HG02943 (cell line): ENCODE data around the gene ANKRD55.
A peak's percentile ranks its signal among the peaks of the same experiment; 100 is the strongest.
"Not testable (repeated sequence)": the region's sequence is repeated elsewhere in the genome, so short reads cannot be mapped to it uniquely, and the experiment has no call there.

Source experiments
- ATAC-seq: cut with Tn5 transposase; IDR thresholded peaks from one replicate; pipeline ENCODE4 v1.9.1; 2021; ENCODE audit warnings: mild to moderate bottlenecking, low read depth, moderate library complexity; ENCODE audit not compliant: unreplicated experiment

ANKRD55 gene

DNA sequence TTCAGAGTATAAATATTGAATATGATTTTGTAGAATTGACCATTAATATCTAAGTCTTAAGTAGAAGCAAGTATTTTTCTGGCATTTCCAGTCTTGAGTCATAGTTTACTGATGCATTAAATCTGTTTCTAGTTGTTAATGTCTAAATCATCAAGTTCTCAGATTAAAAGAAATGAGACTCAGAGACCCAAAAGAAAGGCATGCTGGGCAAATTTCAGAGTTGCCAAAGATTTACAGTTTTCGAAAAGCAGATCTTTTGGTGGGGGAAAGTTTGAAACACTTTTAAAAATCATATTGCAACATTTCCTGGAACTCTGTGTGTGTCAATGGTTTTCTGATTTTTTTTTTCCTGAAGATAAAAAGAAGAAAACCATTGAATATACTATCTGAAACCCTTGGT, 60.9 kb downstream of the ANKRD55 start:
- ATAC-seq = no peak

DNA sequence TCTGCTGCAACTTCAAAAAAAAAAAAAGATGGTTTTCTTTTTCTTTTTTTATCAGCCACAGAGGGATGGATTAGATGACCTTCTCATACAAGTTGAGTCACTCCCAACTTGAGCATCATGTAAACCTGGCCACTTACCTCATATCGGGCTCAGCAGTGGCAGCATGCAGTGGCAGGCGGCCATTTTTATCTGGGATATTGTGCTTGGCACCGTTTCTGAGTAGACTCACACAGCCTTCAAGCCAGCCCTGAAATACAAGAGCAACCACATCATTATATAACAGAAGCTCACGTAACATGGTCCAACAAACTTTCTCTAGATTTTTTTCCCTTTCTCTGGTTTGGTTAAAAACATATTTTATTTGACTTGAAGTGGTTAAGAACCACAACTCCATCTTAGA, 62.6 kb downstream of the ANKRD55 start:
- ATAC-seq = no peak

DNA sequence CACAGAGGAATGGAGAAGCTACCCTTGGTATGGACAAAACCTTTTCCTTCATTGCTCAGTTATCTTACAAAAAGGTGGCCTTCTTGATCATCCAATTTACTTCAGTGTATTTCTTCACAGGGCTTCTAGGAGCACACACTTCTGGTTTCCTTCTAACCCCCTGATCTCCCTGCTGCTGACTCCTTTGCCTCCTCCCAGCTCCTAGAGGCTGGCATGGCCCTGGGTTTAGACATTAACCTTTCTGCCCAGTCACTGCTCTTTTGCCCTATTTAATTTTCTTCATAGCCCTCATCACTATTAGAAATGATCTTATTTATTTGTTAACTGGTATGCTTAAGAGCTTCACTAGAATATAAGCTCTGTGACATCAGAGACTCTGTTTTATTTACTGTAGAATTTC, 63.2 kb downstream of the ANKRD55 start:
- no peak for ATAC-seq

DNA sequence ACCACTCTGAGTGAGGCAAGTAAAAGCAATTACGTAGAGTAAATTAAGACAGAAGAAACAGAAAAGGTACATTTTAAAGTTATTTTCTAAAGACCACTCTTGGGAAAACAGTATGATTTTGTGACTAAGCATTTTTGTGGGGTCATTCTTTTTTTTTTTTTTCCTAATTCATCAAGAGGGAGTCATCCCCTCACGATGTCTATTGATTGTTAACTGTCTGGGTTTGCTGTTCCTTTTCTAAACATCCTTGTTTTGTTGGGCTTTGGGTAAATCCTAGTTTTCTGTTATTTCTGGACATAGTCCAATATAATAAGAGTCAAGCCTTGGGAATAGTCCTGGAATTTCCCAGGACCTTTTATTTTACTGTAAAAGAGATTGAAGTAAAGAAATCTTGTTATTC, 63.8 kb downstream of the ANKRD55 start:
- no peak for ATAC-seq

DNA sequence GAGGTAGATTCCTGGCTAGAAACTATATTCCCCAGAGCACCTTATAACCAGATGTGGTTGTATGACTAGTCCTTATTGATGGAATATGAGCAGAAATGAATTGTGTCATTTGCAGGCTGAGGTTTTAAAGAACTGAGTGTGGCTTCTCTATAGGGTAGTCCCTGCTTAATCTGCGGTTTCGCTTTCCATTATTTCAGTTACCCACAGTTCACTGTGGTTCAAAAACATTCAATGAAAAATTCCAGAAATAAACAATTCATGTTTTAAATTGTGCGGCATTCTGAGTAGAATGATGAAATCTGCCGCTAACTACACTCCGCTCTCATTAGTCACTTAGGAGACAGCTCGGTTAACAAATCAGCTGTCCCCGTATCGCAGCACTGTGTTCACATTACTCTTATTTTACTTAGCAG, 65.1 kb downstream of the ANKRD55 start:
- no peak for ATAC-seq

DNA sequence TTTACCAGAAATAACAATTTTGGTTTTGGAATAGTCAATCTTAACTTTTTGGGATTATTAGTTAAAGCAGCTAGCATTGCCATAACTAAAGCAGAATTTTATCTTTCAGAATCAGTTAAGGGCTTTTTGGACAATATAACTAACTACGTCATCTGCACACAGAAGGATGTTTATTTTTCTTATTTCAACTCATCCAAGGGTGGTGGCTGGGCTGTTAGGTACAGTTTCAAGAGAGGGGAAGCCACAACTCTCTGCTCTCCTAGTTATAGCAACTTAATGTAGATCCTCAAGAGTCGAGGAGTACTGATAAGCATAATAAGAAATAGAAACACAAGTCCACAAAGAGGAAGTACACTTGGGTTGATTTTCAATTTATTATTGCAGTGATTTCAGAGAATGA, 65.6 kb downstream of the ANKRD55 start:
- ATAC-seq = no peak

DNA sequence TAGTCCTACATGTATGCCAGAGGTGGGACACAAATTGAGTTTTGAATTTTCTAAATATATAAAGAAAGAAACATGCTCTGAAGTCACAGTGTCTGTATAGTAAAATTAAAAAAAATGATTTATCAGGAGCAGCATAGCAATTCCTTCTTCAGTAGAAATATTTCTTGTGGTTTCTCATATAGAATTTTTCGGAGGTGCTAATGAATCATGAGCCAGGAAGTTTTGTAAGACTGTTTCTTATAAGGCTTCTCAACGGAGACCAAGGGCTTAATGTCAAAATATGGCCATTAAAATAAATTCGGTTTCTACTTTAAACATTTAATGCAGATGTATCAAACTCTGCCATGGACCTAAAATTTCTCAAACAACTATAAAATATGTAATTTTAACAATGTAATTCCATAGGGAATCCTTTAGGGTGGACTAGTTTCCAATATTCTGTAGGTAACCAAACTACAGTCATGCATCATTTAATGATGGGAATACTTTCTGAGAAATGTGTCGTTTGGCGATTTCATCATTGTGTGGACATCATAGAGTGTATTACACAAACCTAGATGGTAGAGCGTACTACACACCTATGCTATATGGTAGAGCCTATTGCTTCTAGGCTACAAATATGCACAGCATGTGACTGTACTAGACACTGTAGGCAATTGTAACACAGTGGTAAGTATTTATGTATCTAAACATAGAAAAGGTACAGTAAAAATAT, 66.3 kb downstream of the ANKRD55 start:
- no peak for ATAC-seq

DNA sequence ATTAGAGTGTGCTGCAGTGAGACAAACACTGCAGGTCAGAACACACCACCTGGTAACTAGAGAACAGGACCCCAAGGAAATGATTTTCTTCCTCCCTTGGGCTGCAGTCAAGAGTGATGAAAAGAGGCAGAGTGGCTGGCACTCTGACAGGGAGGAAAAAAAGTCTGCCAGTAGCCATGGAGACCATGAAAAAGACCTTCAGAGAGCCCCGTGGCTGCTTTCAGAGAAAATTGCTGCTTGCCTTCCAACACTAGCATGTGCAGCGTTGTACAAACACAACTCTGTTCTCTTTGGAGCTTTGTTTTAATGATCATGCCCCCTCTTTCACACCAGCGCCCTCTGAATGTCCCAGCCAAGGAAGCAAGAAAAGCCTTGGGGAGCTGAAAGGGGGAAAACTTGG, 68.8 kb downstream of the ANKRD55 start:
- no peak for ATAC-seq

DNA sequence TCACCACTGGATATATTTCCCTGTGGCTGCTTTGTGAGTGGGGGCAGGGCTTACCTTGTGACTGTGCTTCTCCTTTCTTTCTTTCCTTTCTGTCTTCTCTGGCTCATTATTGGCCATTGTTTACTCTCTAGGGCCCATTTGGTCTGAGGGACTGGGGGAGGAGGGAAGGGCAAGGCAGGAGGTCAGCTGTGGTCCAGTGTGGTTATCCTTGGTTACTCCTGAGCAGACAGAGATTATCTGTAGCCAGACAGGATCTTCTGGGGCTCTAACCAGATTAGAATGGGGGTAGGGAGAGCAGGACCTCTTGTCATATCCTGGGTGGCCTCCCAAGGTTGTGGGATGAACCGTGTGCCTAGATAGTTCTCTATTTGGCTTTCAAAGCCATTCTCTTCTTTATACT, 71.2 kb downstream of the ANKRD55 start:
- ATAC-seq = no peak

DNA sequence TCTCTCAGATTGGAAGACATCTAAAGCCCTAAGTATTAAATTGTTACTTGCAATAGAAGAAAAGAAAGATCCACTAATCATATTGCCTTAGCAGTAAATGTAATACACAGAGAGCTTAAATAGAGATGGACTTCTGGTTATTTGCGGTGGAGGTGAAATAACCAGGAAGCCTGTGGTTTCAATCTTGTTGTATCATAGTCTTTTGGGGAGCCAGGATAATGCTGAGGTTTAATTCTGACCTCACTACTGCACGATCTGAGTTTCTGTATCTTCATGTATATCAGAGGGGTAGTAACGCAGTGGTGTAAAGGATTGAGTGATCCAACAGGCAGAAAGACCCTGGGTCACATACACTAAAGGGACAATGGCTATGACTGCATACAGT, 71.7 kb downstream of the ANKRD55 start:
- no peak for ATAC-seq

DNA sequence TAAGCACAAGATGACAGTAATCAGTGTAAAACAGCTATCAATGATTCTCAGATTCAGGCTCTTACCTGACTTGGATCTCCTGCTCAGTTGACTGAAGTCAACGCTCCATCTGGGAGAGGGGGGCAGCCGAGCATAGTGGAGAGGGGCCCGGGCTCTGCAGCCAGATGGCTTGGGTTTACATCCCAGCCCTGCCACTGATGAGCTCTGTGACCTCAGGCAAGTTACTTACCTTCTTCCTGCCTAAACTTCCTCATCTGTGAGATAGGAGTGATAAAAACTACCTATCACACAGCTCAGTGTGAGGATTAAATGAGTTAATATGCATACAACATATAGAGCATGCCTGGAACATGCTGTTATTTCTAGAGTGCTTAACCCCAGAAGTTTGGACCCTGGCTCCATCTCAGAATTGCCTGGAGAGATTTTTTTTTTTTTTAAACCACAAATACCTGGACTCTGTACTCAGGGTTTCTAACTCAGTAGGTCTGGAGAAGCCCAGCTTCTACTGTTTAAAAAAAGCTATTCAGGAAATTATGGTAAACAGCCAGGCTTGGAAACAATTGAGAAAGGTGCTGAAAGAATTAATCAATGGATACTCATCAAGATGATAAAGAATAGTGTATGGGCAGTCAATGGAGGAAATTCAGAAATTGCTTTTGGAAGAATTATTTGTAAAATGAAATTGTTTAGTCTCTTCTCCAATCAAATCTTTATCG, 72.2 kb downstream of the ANKRD55 start:
- ATAC-seq = no peak

DNA sequence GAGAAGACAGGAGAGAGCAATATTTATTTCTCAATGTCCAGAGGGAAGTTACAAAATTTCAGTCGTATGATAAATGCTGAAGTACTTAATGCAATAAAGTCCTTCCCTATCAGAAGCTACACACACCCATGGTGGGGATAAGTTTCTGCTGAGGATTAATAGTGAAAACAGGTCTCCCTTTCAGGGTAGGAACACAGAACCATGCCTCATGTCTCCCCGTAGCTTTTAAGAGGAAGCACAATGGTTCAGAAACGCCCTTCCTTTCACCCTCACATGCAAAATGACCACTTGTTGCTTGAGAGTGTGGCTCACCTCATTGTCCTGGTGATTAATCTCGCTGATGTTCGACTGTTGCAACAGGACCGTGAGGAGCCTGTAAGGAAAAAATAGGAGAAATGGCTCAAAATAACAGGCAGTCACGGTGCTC, 73.6 kb downstream of the ANKRD55 start:
- no peak for ATAC-seq

DNA sequence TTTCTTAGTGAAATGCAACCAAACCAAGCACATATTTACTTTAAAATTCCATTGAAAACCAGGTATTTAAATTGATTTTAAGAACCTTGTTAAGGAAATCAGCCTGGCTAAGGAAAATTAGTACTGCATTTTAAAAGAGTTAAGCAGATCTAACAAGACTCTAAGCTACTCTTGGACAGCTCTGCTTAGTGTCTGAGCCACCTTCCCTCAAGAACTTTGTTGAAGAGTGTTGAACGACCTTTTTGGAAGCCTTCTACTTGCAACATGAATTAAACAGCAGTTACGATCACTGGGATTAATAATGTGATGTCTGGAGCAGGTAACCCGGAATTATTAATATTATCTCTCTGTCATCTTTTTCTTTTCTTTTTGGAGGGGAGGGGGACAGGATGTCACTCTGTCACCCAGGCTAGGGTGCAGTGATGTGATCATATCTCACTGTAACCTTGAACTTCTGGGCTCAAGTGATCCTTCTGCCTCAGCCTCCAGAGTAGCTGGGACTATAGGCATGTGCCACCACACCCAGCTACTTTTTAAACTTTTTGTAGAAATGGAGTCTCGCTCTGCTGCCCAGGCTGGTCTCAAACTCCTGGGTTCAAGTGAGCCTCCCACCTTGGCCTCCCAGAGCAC, 74.7 kb downstream of the ANKRD55 start:
- ATAC-seq = no peak

DNA sequence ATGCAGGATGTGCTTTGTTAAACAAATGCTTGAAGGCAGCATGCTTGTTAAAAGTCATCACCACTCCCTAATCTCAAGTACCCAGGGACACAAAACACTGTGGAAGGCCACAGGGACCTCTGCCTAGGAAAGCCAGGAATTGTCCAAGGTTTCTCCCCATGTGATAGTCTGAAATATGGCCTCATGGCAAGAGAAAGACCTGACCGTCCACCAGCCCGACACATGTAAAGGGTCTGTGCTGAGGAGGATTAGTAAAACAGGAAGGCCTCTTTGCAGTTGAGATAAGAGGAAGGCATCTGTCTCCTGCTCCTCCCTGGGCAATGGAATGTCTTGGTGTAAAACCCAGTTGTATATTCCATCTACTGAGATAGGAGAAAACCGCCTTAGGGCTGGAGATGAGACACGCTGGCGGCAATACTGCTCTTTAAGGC, 75.9 kb downstream of the ANKRD55 start:
- ATAC-seq = not testable (repeated sequence)

DNA sequence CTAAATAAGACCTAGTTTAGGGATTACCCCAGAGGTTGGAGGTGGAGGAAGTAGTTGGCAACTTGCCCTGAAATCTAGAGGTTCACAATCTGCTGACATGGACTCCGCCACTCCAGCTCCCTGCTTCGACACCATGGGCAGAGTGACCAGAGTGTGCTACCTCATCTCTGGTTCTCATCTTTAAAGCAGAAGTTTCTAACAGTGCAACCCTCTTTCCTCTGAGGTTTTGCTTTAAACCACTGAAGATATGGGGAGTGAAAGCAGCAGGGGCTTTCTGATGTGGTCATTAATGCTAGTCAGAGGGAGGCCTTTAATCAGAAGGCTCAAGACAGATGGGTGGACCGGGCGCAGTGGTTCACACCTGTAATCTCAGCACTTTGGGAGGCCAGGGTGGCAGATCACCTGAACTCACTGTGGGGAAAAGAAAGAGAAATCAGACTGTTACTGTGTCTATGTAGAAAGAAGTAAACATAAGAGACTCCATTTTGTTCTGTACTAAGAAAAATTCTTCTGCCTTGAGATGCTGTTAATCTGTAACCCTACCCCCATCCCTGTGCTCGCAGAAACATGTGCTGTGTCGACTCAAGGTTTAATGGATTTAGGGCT, 76.4 kb downstream of the ANKRD55 start:
- ATAC-seq = peak; percentile 66

DNA sequence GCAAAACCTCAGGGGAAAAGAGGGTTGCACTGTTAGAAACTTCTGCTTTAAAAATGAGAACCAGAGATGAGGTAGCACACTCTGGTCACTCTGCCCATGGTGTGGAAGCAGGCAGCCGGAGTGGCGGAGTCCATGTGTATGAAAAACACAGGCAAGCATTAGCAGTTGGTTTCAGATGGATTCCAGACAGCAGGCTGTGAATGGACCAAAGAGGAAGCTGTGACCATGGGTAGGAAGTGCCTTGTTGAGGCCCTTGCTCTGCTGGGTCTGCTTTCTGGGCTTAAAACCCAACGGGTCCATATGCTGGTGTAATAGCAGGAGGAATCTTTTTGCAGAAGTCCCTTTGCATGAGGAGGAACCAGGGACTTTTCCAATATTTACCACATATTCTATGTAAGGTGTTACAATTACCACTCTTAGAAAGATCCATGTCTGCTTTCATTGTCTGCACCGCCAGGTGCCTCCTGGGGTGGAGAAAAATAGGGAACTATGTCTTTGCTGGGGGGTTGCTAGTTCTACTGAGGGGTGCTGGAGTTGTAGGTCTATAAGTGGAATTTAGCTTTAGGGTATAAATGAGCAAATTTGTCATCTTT, 77.0 kb downstream of the ANKRD55 start:
- peak; percentile 7 for ATAC-seq

DNA sequence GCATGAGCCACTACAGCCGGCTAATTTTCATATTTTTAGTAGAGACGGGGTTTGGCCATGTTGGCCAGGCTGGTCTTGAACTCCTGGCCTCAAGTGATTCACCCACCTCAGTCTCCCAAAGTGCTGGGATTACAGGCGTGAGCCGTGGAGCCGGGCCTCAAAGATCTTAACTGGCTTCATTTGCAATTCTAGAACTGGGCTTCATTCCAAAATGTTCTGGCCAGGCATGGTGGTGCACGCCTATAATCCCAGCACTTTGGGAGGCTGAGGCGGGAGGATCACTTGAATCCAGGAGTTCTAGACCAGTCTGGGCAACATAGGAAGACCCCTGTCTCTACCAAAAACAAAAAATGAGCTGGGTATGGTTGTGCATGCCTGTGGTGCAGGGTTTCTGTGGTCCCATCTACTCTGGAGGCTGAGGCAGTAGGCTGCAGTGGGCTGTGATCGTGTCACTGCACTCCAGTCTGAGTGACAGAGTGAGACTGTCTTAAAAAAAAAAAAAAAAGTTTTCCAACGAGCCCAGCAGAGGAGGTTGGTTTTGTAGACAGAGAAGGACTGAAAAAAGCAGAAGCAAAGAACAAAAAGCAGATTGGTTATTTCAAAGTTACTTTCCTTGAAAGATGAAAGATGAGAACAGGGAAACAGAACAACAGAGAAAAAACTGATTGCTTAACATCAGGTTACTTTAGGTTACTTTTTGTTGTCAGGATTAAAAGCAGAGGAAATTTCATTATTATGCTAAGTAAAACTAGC, 78.2 kb downstream of the ANKRD55 start:
- ATAC-seq = no peak

DNA sequence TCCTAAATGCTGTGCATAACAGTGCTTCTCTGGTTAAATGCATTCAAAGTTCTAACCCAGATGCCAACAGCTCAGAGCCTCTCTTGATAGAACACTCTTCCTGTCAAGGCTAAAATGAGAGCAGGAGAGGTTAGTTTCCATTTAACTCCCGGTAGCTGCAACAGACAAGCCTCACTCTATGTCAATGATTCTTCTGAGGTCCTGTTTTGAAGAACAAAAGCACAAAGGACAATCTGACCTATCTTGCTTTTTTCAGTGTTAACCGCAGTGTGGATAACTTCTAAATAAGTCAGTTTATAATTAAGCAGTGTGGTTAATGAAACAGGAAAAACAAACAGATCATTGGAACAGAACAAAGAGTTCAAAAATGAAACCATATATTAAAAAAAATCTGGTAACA, 80.7 kb downstream of the ANKRD55 start:
- no peak for ATAC-seq

DNA sequence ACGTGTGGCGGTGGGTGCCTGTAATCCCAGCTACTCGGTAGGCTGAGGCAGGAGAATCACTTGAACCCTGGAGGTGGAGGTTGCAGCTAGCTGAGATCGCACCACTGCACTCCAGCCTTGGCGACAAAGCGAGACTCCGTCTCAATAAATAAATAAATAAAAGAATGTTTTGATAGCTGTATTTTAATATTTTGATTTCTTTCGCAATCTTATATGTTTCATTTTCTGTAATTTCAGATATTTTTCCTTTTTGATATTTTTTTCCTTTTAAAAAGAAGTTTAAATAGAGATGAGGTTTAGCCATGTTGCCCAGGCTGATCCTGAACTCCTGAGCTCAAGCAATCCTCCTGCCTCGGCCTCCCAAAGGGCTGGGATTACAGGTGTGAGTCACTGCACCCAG, 82.4 kb downstream of the ANKRD55 start:
- not testable (repeated sequence) for ATAC-seq

DNA sequence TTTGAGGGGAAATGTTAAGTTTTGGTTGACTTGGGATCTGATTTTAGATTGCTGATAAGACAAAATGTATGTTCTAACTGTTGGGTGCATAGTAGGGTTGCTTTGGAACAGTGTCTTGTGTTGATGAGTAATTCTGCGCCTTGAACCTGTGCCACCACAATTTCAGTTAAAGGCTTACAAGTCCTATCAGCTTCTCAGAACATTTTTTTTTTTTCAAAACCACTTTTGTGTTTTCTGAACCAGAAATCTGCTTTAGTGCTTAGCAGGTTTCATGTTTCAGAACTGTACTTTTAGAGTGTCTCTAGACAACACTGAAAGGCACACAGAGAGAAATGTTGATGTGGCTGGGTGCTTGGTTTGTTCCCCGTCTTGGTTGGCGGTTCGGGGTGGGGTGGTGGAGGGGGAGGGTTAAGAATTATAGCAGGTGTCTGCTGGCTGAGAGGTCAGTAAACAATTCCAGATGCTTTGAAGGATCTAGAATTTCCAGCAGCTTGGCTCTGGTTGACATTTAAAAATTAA, 84.6 kb downstream of the ANKRD55 start:
- ATAC-seq = peak; percentile 70
